GM18870 (cell line): ENCODE results near the gene POLR1A.

ENCODE experiments used
- ATAC-seq: cut with Tn5 transposase; IDR thresholded peaks from one replicate; pipeline ENCODE4 v1.9.1; 2021; ENCODE audit warnings: moderate library complexity; ENCODE audit not compliant: unreplicated experiment

POLR1A gene

DNA sequence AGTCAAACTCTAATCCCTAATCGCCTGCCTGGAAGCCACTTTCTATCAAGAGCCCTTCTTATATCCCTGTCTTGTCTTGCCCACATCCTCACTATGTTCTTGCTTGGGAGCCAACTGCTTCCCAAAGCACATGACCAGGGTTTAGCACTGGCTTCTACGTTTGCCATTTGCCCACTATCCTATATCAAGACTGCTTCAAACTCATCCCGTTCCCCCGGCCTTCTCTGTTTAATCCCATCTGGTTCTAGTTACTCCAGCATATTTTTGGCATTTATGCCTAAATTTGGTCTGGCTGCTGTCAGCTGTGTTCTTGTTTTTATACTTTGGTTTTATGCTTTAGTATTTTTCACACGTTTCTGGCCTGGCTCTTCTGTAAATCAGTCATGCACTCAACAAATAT is 40.2 kb downstream of the POLR1A start:
- no peak for ATAC-seq

DNA sequence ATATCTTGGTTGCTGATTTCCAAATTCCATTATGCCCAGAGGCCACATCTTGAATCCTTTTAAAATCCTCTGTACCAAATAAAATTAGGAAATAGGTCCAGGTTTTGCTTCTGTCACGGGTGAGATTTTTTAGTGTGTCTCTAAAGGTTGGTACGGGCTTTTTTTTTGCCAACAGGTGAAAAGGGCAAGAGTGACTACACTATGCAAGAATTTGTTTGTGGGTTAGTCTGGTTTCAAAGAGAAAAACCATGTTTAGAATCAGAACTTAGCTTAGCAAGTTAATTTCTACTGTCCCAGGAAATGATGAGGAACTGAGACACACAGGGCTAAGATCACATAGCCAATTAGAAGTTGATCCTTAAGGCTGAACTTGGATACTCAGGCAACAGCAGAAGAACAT is 41.7 kb downstream of the POLR1A start:
- no peak for ATAC-seq

DNA sequence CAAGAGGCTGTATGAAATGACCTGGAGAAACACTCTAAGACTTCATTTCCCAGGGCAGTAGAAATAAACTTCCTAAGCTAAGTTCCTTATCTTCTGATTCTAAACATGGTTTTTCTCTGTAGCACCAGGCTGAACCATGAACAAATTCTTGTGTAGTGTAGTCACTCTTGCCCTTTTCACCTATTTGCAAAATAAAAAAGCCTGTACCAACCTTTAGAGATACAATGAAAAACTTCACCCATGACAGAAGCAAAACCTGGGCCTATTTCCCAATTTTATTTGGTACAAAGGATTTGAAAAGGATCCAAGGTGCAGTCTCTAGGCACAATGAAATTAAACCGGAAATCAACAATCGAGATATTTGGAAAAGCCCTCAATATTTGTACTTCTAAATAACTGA is 43.6 kb downstream of the POLR1A start:
- ATAC-seq = no peak

DNA sequence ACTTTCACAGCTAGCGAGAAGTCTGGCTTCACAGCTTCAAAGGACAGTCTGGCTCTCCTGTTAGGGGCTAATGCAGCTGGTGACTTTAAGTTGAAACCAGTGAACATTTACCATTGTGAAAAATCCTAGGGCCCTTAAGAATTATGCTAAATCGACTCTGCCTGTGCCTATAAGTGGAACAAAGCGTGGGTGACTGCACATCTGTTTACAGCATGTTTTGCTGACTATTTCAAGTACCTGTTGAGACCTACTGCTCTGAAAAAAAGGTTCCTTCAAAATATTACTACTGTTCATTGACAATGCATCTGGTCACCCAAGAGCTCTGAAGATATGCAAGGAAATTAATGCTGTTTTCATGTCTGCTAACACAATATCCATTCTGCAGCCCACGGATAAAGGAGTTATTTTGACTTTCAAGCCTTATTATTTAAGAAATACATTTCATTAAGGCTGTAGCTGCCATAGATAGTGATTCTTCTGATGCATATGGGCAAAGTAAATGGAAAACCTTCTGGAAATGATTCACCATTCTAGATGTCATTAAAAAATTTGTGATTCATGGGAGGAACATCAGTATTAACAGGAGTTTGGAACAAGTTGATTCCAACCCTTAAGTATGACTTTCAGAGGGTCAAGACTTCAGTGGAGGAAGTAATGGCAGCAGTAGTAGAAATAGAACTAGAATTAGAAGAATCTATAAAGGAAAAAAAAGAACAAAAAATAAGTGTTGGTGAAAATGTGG is 48.9 kb downstream of the POLR1A start:
- ATAC-seq = no peak

DNA sequence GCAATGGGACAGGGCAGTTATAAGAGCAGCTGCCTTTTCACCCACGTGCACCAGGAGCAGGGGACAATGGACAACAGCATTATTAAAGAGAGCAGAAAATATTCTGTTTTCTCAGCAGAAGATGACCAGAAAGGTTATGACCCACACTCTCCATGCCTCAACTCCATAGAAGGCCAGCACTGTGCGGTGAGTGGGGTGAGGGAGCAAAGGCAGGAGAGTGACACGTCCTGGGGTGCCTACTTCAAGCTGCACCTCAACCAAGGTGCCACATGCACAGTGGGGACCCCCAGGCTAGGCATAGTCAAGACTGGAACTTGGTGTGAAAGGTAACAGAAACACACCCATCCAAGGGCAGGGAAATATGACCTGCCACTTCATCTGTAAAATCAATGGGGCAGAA is 50.4 kb downstream of the POLR1A start:
- no peak for ATAC-seq

DNA sequence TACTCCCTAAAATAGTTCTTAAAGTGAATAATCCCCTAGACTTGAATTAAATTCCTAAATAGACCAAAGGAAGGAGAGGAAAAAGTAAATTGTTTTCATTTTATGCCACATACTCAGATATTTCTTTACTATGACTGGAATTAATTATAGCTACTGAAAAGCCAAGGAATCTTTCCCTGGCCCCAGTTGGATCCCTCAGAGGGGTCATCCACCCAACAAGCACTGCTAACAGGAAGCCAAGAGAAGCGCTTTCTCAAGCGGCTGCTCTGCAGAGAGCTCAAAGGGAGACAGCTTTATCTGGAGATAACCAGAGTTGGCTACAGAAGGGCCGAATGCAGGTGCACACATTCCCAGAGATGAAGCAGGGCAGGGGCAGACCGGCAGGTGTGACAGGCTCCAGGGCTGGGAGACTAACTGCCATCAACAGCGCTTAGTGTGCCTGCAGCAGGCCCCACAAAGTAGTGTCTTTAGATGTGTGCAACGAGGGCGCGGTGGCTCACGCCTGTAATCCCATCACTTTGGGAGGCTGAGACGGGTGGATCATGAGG is 51.1 kb downstream of the POLR1A start:
- no peak for ATAC-seq

DNA sequence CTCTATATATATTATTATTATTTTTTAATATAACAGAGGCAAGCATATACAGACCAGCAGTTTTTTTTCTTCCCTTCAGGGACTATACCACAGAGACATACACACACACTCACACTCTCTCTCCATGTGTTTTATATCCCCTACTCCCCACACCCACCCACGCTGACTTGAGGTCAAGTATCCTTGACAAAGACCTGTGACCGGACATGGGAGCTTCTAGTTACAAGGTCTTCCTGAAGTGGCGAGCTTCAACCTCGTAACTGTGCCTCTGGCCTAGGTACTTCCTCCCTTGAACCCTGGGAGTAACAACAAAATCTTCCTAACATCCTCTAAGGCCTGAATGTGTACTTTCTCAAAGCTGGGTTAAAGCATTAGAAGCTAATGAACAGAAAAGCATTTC is 52.5 kb downstream of the POLR1A start:
- no peak for ATAC-seq

DNA sequence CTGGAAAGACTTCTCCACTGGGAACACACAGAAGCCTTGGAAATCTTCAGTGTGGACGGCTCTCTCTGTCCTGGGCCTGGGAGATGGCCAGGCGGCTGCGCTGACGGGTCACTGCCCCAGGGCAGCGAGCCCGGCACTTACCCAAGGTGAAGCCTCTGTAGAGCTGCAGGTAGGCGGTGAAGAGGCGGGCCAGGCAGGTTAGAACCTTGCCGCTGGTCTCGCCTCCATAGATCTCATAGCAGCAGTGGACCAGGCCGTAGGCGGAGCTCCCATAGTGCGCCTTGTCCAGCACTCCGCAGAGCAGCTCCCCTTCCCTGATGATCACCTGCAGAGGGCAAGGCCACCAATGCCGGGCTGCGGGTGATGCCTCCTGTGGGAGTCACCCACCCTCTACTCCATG is 53.0 kb downstream of the POLR1A start:
- no peak for ATAC-seq

DNA sequence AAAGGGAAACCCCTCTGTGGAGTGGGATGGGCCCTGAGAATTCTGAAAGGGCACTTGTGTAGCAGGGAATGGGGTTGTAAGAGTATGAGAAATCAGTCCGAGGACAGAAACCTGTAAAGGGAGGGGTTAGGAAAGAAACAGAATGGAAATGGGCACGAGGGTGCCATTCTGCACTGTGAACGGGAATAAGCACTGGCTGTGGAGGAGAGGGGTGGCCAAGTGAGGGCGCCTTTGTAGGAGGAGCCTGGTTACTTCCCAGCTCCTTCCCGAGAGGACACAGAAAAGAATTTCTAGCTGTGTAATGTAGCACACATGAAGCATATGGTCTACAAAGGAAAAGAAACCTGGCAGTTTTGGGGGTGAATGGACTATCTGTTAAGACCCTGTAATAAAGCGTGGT is 53.4 kb downstream of the POLR1A start:
- no peak for ATAC-seq

DNA sequence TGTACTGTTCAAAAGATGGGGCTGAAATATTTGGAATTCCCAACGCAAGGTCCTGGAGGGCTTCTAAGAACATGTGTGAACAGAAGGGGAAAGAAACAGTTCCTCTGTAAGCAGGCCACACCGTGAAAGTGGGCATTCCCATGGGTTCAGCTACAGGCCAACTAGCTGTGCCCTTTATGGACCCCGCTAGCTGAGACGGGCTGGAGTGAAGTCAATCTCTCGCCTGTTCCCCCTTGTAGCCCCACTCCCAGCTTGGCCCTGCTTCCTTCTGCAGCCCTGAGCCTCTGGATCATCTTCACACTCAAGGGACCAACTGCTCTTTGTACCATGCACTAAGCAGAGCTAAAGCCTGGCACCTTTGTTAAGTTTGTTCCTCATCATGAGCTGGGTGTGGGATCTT is 55.4 kb downstream of the POLR1A start:
- no peak for ATAC-seq

DNA sequence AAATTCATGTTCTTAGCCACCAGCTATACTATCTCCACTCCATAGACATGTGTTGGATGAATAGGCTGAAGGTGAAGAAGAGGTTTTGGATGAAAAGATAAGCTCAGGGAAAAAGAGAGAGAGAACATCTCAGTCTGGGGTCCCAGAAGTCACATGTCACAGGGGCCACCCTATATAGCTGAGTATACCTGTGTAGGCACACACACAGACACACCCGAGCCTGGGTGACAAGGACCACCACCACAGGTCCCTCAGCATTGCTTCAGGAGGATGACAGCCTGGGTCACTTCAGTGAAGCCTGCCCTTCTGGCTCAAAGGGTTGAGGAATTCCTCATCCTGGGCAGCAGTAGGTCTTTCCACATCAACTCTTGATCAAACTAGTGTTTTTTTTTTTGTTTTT is 56.2 kb downstream of the POLR1A start:
- no peak for ATAC-seq

DNA sequence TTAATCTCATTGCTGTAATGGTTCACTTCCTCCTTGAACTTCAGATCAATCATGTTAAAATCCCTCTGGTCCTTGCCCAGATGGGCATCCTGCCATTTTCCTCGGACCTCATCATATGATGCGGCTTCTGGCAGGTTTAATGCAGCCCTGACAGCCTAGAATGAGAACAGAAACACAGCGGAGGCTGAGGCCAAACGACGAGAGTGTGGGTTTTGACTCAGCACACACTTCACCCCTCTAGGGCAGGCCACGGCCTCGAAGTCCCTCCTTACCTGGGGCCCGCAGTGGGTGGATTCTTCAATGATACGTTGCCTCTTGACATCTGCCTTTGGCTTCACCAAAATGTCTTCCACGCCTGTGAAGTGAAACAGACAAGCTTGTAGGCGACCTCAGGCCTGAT is 56.8 kb downstream of the POLR1A start:
- ATAC-seq = no peak

DNA sequence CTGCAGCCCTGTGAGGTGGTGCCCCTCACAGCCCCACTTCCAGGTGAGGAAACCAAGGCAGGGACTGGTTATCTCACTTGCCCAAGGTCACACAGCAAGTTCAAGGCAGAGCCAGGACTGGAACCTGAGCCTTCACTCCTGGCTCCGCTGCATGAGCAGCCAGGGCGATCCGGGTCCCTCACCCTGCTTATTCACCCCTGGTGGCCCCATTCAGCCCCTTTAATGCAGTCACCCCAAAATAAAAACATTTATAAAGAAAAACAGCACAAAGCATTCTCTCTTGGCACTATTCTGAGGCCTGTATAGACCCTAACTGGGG is 57.3 kb downstream of the POLR1A start:
- ATAC-seq = no peak

DNA sequence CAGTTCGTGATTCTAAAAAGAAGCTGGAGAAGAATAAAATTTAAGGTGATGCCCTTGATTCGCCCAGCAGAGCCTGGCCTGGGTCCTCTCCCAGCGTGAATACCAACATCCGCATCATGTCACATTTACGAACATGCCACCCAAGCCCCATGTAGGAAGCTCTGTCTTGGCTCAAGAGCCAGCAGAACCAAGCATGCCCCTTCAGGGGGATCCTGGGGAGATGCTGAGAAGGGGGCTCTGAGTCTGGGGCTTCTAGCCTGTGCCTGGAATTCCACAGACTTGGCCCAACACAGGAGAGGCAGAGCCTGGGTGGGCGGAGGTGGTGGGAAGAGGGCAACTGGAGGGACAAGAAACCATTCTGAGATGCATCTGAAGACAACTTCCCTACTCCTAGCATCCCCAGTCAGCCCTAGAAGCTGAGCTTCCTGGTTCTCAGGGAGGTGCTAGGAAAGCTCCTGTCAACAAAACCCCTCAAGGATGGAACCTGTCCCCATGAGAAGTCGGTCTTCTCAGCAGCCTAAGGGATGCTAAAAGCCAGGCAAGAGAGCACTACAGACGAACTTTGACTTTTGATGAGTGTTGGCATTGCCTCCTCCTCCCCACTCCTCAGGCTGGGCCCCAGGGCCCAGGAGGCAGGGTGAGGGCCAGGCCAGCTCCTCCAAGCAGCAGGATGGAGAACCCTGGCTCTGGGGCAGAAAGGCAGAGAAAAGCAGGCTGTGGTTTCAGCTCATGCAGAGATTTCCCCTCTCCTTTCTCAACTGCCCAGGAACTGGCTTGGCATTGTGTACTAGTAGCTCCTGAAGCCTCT is 57.9 kb downstream of the POLR1A start:
- no peak for ATAC-seq

DNA sequence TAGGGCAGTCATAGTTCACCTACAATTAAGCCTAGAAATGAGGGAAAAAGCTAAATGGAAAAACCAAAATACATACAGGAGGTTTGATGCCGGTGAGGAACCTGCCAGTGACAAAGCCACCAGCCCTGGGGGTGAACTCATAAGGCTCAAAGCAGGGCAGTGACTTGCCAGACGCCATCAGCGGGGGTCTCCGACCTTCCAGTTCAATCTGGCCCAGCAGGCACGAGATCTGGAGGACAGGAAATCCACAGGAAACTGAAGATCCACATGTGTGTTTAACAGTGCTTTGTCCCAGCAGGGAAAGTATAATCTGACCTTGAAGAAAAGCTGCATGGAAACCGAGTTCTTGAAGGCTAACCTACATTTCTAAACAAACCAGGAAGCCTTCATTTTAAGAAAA is 60.1 kb downstream of the POLR1A start:
- no peak for ATAC-seq

DNA sequence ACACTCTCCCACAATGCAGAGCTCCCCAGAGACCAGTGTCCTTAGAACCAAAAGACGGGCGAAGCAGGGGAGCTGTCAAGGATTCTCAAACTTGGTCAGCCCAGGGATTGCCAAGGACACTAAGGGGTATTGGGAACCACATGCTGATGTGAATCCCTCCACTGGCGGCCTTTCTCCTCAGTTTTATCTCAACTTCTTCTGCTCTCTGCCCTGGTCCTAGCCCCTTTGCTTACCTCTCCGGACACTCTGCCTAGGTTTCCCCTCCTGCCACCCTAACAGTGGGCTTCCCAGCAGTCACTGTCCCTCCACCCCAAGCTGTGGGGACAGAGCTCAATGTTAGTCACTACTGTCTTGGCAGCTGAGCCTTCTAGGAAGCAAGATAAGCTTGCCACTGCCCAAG is 61.1 kb downstream of the POLR1A start:
- ATAC-seq = no peak

DNA sequence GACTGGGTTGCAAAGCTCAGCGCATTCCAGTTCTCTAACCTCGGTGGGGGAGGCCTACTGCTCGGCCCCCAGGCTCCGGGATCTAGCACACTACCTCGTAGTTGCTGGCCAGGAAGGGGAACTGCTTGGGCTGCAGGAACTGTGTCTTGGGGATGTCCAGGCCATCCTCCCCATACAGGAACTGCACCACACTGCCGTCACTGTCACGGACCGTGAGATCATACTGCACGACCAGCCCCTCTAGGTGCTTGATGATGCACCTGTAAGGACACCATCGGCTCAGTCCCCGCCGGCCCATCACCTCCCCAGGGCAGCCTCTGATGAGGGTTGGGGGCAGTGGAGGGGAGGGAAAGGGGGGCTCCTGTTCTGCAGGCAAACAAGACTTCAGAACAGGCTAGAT is 61.6 kb downstream of the POLR1A start:
- ATAC-seq = no peak

DNA sequence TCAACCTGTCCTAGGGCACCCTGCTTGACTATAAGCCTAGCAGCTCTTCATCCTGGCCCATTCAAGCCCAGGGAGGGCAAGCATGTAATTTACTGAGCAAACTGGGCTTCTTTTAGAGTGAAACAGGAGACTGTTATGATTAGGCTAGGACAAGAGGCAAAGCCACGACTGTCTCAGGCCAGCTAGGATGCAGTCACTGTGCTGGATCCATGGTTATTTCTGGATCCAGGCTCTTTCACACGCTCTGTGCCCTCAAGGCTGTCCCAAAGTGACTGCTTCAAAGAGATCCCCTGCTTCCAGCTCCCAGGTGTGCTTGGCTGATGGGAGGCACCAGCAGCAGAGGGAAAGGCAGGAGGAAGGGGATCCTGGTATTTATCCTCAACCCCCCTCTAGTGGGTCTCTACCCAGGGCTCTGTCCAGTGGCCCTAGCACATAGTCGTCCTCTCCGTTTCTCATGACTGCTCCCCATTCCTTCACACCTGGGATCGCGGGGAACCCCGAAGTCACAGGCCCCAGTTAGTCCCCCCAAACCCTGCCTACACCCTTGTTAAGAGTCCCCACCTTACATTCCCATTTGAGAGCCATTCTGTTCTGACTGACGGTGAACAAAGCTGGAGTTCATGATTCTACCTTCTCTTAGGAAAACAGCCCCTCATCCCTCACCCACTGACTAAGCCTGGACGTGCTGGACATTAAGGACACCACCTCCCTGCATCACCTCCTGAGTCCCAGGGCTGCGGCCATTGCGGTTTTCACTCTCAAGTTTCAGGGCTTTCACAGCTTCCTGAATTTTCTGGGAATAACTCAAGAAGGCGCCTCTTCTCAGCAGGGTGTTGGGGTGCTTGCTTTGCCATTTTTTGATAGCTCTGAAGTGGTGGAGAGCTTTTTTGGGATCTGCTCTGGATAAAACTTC is 63.2 kb downstream of the POLR1A start:
- no peak for ATAC-seq

DNA sequence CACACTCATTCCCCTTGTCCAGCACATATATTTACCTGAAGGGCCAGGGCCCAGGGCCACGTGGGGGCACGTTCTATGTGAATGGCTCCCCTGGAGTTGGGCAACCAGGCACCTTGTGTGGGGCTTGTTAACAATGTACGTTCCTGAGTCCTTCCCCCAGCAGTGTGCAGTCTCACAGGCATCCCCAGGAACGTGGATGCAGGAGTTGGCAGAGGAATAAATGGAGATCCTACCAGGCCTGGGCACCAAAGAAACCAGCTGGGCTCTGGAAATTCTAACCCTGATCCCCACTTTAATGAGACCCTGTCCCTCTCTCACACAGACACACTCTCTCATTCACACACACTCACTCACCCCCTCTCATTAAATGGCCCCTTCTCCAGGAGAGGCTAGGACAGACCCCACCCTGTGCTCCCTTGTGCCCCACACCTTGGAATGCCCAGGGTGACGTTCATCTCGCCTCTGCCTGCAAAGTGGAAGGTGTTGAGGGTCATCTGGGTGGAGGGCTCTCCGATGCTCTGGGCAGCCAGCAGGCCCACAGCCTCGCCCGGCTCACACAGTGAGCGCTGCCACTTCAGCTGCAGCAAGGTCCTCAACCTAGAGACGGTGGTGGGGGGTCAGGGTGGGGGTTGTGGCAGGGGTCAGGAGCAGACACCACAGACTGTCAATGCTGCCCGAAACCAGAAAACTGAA is 65.6 kb downstream of the POLR1A start:
- ATAC-seq = no peak

DNA sequence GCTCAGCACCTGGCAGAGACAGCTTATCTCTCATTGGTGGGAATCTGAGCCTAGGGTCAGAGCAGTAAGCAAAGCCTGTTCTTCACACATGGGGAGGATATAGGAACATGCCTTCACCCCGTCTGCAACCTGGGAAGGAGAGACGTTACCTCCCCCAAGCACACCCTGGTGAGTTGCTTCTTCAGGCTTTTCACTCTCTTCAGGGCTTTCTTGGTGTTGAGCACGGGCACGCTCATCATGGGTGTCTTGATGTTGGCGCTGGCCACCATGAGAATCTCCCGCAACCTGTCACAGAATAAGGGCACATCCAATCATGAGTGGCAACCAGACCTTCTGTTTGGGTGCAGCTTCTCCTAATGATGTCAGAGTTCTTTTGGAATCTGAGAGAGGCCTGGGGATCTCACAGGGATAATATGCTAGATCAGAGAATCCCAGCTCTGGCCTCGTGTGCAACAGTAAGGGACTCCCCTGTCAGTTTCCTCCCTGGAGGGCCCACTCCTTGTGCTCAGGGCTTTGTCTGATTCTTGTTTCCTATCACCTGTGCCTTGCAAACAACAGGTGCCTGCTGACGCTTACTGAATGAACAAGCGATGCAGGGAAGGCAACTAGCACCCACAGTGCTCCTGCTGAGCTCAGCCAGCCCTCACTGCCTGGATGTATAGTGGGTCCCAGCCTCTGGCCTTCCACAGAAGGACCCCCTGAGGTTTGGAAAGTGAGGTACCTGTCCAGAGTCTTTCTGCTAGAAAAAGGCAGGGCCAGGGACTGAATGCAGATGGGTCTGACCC is 66.3 kb downstream of the POLR1A start:
- no peak for ATAC-seq
